Natural killer cell (primary cell): ENCODE measurements around the gene BCAS1. TPM values are rescaled to one million over a fixed set of nuclear protein-coding genes. Genes with fewer than 3 reads are reported as not detected.

Experiments
- ATAC-seq, 3 donors: fragments of 150-1000 bp in 2 of 3; fragments of 200-7000 bp in 1 of 3; cut with Tn5 transposase; 1 replicate in 1 of 3; 2 replicates in 2 of 3; pipeline ENCODE4 v1.10.0; 2021; ENCODE audit warnings: mild to moderate bottlenecking in 2 of 3, moderate library complexity in 2 of 3
- DNase-seq, 2 donors: peaks; one replicate each; pipeline versions ENCODE4 v3.0.0 to v3.0.0-alpha.2; 2013 to 2021; ENCODE audit warnings: mixed read lengths in 1 of 2
- H3K27ac ChIP-seq: one replicate; pipeline ENCODE4 v1.5.1; 2013; ENCODE audit warnings: mild to moderate bottlenecking, low read length
- H3K27me3 ChIP-seq: one replicate; pipeline ENCODE4 v1.6.1; 2013; ENCODE audit warnings: low read length; ENCODE audit not compliant: control insufficient read depth, insufficient read depth
- H3K36me3 ChIP-seq: one replicate; pipeline ENCODE4 v1.6.1; 2013; ENCODE audit warnings: low read length; ENCODE audit not compliant: control insufficient read depth, insufficient read depth
- H3K4me1 ChIP-seq: one replicate; pipeline ENCODE4 v1.6.1; 2013; ENCODE audit warnings: low read length; ENCODE audit not compliant: control insufficient read depth, insufficient read depth
- H3K4me3 ChIP-seq: one replicate; pipeline ENCODE4 v1.5.1; 2013; ENCODE audit warnings: low read length
- H3K9me3 ChIP-seq: one replicate; pipeline ENCODE4 v1.6.1; 2013; ENCODE audit warnings: low read length; ENCODE audit not compliant: control insufficient read depth, insufficient read depth
- H3K27ac Mint-ChIP-seq, 2 donors: one replicate each; pipeline ENCODE4 v1.8.0; 2022; ENCODE audit warnings: mild to moderate bottlenecking in 2 of 2, mixed read lengths in 2 of 2, moderate library complexity in 1 of 2
- H3K27me3 Mint-ChIP-seq, 2 donors: one replicate each; pipeline ENCODE4 v1.8.0; 2022; ENCODE audit warnings: low read depth in 2 of 2, mixed read lengths in 2 of 2
- H3K36me3 Mint-ChIP-seq: one replicate; pipeline ENCODE4 v1.8.0; 2022; ENCODE audit warnings: mixed read lengths
- H3K4me1 Mint-ChIP-seq, 2 donors: one replicate each; pipeline ENCODE4 v1.8.0; 2022; ENCODE audit warnings: mixed read lengths in 2 of 2
- H3K4me3 Mint-ChIP-seq: one replicate; pipeline ENCODE4 v1.8.0; 2022; ENCODE audit warnings: mild to moderate bottlenecking, moderate library complexity, mixed read lengths
- H3K9me3 Mint-ChIP-seq, 2 donors: one replicate each; pipeline ENCODE4 v1.8.0; 2022; ENCODE audit warnings: mixed read lengths in 2 of 2
- WGBS: methylation state at CpG from one replicate; pipeline ENCODE4 v1.1.7; 2013; ENCODE audit warnings: missing lambda C conversion rate; ENCODE audit not compliant: insufficient coverage; 5-methylcytosine and 5-hydroxymethylcytosine counted together
- intact Hi-C: fragments of 100-400 bp; cut with micrococcal nuclease; formaldehyde crosslinking; loops from one replicate; pipeline ENCODE4 v1.14.2; 2022
- total RNA-seq, 4 donors: library from RNA; stranded (reverse); fragments of 120-200 nt in 1 of 4; gene quantifications; one replicate each; pipeline versions ENCODE4 v1.2.3 to v1.2.4, GENCODE V29; 2013 to 2022
- TF ChIP-seq, protein P1 (sequence below): fragments of 200-600 bp; IDR thresholded peaks from one replicate; pipeline ENCODE4 v1.8.0; 2022; ENCODE audit warnings: antibody characterized with exemption

BCAS1 gene
- total RNA-seq, 3 donors from 2014 or later (not counting 1 experiment from before 2014, with no cell fraction given) = 0.31 to 1.2 (median 0.68) TPM

DNA sequence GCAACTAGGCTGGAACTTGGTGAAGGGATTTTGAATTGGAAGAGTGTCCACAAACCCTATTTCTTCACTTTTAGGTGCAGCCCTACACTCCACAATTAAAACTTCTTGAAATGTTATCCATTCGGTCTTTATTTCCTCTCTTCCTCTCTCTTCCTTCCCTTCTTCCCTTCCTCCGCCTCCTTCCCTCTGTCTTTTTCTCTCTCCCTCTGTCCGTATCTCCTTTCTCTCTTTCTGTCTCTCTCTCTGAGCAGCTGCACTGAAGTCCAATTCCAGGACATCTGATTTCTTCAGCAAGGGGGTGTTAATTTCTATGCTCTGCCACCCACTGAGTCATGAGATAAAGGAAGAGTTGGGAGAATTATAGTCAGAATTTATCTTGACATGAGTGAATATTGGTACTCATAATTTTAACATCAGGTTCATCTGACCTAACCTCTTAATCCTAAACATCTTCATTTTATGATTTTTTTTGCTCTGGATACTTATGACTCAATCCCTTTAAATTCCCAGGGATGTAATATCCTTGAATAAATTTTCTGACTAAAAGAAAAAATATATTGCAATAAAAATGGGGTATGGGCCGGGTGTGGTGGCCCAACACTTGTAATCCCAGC lies 84.2 kb downstream of the BCAS1 start:
- TF ChIP-seq, protein P1, sequence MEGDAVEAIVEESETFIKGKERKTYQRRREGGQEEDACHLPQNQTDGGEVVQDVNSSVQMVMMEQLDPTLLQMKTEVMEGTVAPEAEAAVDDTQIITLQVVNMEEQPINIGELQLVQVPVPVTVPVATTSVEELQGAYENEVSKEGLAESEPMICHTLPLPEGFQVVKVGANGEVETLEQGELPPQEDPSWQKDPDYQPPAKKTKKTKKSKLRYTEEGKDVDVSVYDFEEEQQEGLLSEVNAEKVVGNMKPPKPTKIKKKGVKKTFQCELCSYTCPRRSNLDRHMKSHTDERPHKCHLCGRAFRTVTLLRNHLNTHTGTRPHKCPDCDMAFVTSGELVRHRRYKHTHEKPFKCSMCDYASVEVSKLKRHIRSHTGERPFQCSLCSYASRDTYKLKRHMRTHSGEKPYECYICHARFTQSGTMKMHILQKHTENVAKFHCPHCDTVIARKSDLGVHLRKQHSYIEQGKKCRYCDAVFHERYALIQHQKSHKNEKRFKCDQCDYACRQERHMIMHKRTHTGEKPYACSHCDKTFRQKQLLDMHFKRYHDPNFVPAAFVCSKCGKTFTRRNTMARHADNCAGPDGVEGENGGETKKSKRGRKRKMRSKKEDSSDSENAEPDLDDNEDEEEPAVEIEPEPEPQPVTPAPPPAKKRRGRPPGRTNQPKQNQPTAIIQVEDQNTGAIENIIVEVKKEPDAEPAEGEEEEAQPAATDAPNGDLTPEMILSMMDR = no peak
- peaks cover 0 to 4% of the 10 kb centered on the region in 2 donors for H3K4me1 Mint-ChIP-seq
- H3K4me3 ChIP-seq = no peak overlapping the region
- no peak overlapping the region for H3K27ac ChIP-seq
- H3K4me3 Mint-ChIP-seq = no peak overlapping the region
- H3K4me1 ChIP-seq = no peaks in the 10 kb centered on the region
- intact Hi-C loops = no loop called here
- H3K36me3 ChIP-seq = no peaks in the 10 kb centered on the region
- no peak overlapping the region for H3K27ac Mint-ChIP-seq
- ATAC-seq (no peak), DNase-seq (no peak)
- no peaks in the 10 kb centered on the region for H3K36me3 Mint-ChIP-seq
- H3K27me3 ChIP-seq = no peaks in the 10 kb centered on the region
- H3K9me3 ChIP-seq = no peaks in the 10 kb centered on the region
- H3K9me3 Mint-ChIP-seq = no peaks in the 10 kb centered on the region
- peaks cover 16 to 41% of the 10 kb centered on the region in 2 donors for H3K27me3 Mint-ChIP-seq
- WGBS = 88% methylated on average over 4 of the region's 4 CpGs

DNA sequence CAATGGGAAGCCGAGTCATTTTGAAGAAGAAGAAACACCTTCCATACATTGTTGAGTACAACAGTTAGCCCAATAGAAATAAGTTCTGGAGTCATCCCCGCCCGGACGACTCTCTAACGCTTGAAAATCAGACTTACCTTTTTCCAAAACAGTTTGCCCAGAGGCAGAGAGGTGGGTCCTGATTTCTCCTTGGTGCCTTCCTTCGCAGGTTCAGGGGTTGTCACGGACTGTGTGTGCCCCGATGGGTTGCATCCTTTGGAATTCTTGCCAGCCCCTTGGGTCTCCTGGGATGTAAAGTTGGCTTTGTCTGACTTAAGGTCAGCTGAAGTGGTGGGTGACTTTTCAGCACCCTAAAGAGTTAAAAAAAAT lies 85.3 kb downstream of the BCAS1 start:
- intact Hi-C loops = no loop called here
- Mint-ChIP-seq H3K36me3 (no peaks in the 10 kb centered on the region), H3K4me1 (peaks cover 0 to 4% of the 10 kb centered on the region in 2 donors), H3K4me3 (no peak overlapping the region), H3K27ac (no peak overlapping the region), H3K27me3 (peaks cover 14 to 45% of the 10 kb centered on the region in 2 donors), H3K9me3 (no peaks in the 10 kb centered on the region)
- Histone ChIP-seq H3K9me3 (no peaks in the 10 kb centered on the region), H3K36me3 (no peaks in the 10 kb centered on the region), H3K4me3 (no peak overlapping the region), H3K27ac (no peak overlapping the region), H3K4me1 (no peaks in the 10 kb centered on the region), H3K27me3 (no peaks in the 10 kb centered on the region)
- ATAC-seq (no peak), DNase-seq (no peak)
- TF ChIP-seq, protein P1 = no peak
- 92% methylated on average over 8 of the region's 8 CpGs for WGBS

DNA sequence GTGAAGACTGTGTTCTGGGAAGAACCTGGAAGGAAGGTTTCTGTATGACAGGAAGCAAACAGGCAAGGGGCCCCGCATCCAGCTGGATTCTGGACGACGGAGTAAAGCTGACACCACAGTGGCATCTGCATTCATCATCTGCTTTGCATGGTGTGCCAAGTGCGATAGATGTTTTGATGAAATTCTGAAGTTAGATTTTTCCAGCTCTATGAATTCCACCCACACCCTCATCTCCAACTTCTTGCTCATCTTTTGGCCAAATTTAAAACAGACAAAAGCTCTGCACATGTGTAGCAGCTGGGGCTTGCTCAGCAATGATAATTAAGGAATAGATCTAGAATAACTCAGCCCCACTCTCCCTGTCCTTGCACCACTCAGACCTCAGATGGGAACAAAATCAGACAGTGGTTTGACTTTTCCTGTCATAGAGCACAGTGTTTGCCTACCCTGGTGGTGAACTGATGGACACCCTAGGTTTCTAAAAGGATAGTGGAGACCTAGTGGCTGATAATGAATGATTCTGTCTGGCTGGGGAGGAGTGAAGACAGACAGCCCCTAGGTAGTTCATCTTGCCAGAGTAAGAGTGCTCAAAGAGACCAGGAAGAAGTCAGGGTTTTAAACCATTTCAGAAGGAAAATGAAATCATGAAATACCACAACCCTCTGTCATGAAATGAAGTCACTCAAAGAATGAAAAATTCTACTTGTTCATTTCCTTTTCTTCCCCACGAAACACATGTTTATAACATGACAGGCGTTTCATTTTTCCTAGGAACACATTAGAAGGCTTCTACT lies 85.8 kb downstream of the BCAS1 start:
- Mint-ChIP-seq H3K4me3 (no peak overlapping the region), H3K27ac (no peak overlapping the region), H3K27me3 (peaks cover 14 to 46% of the 10 kb centered on the region in 2 donors), H3K9me3 (no peaks in the 10 kb centered on the region), H3K4me1 (peaks cover 0 to 4% of the 10 kb centered on the region in 2 donors), H3K36me3 (no peaks in the 10 kb centered on the region)
- Histone ChIP-seq H3K4me3 (no peak overlapping the region), H3K27me3 (no peaks in the 10 kb centered on the region), H3K9me3 (no peaks in the 10 kb centered on the region), H3K36me3 (no peaks in the 10 kb centered on the region), H3K27ac (no peak overlapping the region), H3K4me1 (no peaks in the 10 kb centered on the region)
- WGBS = 69% methylated on average over 6 of the region's 6 CpGs
- intact Hi-C loops = no loop called here
- TF ChIP-seq, protein P1 = no peak
- no peak for DNase-seq
- no peak for ATAC-seq
